Activated T-cell treated with anti-CD3 and anti-CD28 coated beads for 24 hours (primary cell): ENCODE measurements around the gene FAXDC2.

Experiments used
- DNase-seq: peaks from one replicate; pipeline ENCODE4 v3.0.0-alpha.2; 2020; ENCODE audit warnings: low read depth

FAXDC2 gene

GRCh38 chr5:154850255-154851062 lies at the start of gene FAXDC2:
Gene FAXDC2, minus strand, starts transcription at chr5:154850603. Its CDS starts 12,425 bp downstream, at chr5:154838178.
- no peak for DNase-seq

- DNase-seq = no peak
Observed at GRCh38 chr5:154900066-154900465, 49.7 kb upstream of the FAXDC2 start.

DNA sequence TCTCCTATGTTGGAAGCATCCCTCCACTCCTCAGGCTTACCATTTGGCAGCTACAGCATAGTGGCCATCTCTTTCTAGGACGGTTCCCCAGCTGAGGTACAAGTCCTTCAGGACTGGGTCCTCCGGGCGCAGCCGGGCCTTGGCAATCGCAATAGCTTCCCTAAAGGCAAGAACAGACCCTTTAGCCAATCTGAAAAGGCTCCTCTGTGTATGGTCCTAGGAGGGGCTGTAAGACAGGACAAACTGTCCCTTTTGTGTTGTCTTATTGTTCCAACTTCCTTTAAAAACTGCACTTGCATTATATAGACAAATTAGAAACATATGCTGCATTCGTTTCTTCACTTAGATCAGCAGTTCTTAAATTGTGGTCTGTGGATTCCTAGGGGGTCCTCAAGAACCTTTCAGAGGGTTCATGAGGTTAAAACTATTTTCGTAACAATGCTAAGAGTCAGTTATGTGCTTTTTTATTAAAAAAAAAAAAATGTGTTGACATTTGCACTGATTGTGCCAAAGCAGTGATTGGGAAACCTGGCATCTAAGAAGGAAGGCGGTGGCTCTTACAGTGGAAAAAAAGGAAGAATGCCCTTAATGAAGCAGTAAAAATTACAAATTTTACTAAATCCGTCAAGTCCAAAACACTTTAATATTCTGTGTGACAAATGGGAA lies 48.9 kb upstream of the FAXDC2 start:
- DNase-seq = no peak

GRCh38 chr5:154898210-154898609 lies 47.8 kb upstream of the FAXDC2 start:
- DNase-seq = no peak

GRCh38 chr5:154896562-154897165 lies 46.3 kb upstream of the FAXDC2 start:
- DNase-seq = no peak

GRCh38 chr5:154895606-154896561 lies 45.5 kb upstream of the FAXDC2 start:
- no peak for DNase-seq

DNA sequence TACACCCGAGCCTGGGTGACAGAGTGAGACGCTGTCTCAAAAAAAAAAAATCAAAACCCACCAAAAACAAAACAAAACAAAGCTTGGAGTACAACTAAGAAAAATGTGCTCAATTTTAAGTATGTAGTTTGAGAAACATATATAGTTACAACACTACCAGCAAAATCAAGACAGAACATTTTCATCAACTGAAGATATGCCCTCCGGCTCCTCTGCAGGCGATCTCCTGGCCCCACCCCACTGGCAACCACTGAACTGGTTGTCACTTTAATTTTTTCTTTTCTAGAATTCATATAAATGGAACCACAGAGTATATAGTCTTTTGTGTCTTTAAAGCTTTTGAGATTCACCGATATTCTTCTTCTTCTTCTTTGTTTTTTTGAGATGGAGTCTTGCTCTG lies 43.0 kb upstream of the FAXDC2 start:
- no peak for DNase-seq

- DNase-seq = no peak
Observed at GRCh38 chr5:154892369-154892771, 42.0 kb upstream of the FAXDC2 start.

DNA sequence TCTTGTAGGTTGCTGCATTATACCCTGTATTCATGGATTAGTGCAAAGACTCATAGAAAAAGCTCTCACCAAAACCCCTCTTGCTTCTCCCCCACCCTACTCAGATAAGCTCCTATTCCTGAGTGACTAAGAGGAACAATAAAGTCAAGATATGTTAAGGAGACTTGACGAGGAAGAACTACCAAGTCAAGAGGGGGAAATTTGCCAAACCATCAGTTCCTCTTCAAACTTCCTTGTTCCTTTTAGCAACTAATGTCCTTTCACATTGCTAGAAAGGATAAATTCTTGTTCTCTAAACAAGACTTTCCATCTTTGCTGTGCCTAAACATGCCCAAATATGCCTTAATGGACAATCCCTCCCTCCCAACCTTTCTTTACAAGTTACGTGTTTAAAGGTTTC lies 35.0 kb upstream of the FAXDC2 start:
- no peak for DNase-seq

GRCh38 chr5:154884424-154884823 lies 34.0 kb upstream of the FAXDC2 start:
- no peak for DNase-seq

GRCh38 chr5:154881986-154882385 lies 31.6 kb upstream of the FAXDC2 start:
- no peak for DNase-seq

GRCh38 chr5:154878642-154879335 lies 28.4 kb upstream of the FAXDC2 start:
- DNase-seq = no peak

- no peak for DNase-seq
Observed at GRCh38 chr5:154873791-154874331, 23.5 kb upstream of the FAXDC2 start.

DNA sequence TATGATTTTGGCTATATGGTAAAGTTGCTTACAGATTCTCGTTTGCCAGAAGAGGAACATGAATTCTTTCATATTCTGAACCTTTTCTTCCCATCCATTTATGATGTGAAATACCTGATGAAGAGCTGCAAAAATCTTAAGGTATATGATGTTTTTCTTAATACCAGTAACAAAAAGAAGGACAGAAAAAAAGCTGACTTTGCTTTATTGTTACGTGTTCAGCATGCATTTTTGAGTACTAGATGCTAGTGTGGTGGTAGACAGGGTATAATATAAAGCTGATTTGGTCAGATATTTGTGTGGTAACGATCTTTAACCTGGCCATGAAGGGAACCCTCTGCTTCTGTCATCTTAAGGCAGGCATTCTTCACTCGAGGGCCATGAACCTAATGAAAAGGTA lies 21.3 kb upstream of the FAXDC2 start:
- no peak for DNase-seq

GRCh38 chr5:154868702-154869101 lies 18.3 kb upstream of the FAXDC2 start:
- DNase-seq = no peak

DNA sequence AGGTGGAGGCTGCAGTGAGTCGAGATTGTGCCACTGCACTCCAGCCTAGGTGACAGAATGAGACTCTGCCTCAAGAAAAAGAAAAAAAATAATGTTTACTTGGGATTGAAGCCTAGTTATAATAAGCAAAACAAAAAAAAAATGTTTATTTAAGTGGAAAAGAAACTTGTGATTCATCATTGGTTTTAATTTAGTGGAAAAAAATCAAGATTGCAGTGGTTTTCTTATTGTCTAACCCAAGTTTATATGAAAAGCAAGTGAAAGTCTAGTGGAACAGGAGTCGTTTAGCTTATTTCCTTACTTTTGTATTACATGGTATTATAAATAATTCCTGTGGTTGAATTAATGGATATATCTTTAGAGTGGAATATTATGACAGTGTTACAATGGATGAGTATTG lies 16.4 kb upstream of the FAXDC2 start:
- DNase-seq = no peak

DNA sequence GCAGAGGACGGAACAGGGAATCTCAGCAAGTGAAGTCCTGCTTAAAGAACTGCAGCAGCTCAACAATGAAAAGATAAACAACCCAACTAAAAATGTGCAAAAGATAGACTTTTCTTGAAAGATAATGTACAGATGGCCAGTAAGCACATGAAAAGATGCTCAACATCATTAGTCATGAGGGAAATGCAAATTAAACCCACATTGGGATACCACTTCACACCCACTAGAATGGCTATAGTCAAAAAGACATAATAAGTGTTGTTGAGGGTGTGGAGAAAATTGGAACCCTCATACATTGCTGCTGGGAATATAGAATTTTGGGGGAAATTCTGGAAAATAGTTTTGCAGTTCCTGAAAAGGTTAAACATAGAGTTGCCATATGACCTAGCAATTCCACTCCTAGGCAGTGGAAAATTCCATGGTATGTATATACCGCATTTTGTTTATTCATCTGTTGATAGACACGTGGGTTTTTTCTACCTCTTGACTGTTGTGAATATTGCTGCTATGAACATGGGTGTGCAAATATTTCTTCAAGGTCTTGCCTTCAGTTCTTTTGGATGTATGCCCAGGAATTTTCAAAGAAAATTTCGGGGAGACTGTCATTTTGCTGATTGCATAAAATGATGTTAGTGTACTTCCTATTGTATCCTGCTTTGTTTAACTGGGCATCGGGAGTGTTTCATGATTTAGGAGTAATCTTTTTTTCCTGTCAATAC lies 15.2 kb upstream of the FAXDC2 start:
- DNase-seq = no peak

DNA sequence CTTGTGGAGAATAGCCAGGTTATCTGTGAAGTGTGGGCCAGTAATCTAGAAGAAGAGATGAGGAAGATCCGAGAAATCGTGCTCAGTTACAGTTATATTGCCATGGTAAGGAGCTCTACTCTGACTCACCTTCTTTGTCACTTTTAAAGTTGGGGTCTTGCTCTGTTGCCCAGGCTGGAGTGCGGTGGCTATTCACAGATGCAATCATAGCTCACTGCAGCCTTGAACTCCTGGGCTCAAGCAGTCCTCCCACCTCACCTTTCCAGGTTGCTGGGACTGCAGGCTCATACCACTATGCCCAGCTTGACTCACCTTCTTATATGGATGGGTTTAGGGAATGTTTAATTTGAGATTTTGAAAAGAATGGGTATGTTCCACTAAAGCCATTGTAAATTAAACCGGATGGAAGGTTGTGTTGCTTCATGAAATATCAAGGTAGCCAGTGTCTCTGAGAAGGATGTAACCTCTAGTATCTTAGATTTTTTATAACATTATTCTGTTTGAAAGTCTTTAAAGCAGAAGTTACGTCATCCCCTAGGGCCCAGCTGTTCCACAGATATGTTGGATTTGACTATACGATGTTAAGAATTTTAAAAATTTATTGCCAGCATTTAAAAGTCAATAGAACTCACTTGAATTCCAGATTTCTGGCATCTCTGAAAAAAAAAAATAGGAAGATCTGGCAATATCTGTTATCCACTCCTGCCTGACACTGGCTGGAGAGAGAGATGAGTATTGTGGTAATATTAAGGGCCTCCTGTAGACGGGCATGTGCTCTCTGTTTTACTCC lies 13.1 kb upstream of the FAXDC2 start:
- DNase-seq = no peak

DNA sequence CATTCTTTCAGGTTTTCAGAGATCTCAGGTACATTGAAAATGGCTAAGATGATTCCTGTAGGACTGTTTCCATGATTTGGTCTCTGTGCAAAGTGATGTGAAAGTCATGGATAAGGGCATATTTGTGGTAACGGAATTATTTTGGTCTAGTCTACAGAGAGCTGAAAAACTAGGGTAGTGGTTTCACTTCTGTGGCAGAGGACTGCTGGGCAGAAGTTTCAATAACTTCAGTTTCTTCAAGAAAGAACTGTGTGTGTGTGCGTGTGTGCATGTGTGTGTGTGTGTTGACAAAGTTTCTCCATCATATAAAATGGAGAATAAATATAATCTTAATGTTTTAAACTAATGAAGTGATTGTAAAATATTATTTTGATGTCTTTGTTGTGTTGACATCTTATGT lies 12.4 kb upstream of the FAXDC2 start:
- DNase-seq = no peak

- no peak for DNase-seq
Observed at GRCh38 chr5:154861946-154862345, 11.5 kb upstream of the FAXDC2 start.
